Measurements from ENCODE around the gene TMEM92.
A peak's percentile ranks its signal among the peaks of the same experiment; 100 is the strongest.
"Not testable (repeated sequence)": the region's sequence is repeated elsewhere in the genome, so short reads cannot be mapped to it uniquely, and the experiment has no call there.

The TMEM92 gene

DNA sequence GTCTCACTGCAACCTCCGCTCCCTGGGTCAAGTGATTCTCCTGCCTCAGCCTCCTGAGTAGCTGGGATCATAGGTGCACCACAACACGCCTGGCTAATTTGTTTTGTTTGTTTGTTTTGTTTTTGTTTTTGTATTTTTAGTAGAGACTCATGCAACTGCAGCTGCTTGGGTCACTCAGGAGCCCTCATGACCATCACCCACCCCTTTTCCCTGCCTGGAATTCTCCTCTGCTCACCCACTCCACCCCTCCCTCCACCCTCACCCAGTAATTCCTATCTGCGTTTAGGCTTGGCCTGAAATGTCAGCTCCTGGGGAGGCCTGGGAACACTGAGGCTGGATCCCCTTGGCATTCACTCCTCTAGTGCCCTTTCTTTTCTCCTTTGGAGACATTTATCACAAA, 25.5 kb downstream of the TMEM92 start:
- no peak for DNase-seq (ENCODE audit: low read depth)
- no peak overlapping the region for H3K4me3 ChIP-seq (replicated peaks; ENCODE audit: low read depth, low read length)
- TF ChIP-seq, protein P1, sequence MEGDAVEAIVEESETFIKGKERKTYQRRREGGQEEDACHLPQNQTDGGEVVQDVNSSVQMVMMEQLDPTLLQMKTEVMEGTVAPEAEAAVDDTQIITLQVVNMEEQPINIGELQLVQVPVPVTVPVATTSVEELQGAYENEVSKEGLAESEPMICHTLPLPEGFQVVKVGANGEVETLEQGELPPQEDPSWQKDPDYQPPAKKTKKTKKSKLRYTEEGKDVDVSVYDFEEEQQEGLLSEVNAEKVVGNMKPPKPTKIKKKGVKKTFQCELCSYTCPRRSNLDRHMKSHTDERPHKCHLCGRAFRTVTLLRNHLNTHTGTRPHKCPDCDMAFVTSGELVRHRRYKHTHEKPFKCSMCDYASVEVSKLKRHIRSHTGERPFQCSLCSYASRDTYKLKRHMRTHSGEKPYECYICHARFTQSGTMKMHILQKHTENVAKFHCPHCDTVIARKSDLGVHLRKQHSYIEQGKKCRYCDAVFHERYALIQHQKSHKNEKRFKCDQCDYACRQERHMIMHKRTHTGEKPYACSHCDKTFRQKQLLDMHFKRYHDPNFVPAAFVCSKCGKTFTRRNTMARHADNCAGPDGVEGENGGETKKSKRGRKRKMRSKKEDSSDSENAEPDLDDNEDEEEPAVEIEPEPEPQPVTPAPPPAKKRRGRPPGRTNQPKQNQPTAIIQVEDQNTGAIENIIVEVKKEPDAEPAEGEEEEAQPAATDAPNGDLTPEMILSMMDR (IDR thresholded peaks at IDR 0.05; ENCODE audit: low read length, missing control alignments), result no peak

DNA sequence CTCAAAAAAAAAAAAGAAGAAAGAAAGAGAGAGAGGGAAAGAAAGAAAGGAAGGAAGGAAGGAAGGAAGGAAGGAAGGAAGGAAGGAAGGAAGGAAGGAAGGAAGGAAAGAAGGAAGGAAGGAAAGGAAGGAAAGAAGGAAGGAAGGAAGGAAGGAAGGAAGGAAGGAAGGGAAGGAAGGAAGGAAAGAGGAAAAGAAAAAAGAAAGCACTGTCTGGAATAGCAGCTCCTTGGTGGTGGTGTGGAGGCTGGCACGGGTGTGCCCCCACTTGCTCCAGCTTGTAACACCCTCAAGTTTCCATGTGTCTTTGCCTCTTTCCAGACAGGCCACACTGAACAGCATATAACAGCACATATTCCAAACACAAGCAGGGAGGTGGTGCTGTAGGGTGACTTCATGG, 26.6 kb downstream of the TMEM92 start:
- not testable (repeated sequence) for H3K4me3 ChIP-seq (replicated peaks; ENCODE audit: low read depth, low read length); DNase-seq (ENCODE audit: low read depth)

DNA sequence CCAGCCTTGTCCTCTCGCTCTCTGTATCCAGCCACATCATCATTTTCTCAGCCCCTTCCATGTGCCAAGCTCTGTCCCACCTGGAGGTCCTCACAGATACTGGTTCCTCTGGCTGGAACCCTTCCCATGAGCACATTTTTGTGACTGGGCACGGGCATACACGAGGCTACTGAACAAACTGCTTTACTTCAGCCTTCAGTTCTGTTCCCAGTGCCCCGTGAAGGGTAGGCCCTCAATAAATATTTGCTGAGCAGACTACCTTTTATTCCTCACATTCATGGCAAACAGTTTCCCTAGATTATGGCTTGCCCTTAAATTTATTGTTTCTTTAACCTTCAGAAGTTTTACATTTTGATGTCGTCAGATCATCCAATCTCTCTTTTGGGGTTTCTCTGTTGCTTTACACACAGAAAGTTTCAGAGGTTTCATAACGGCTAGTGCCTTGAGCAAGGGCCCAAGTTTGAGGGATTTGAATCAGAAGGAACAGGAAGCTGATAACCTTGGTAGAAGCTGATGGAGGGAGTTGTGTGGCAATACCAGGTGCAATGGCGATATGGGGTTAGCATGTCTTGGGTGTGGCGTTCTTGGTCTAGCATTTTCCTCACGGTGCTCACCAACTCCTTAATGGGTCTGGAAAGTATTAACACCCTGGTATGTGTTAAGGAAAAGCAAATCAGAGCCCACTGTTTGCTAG, 27.8 kb downstream of the TMEM92 start:
- no peak for DNase-seq (ENCODE audit: low read depth)
- H3K4me3 ChIP-seq (replicated peaks; ENCODE audit: low read depth, low read length), result no peak overlapping the region
- TF ChIP-seq, protein P1 (IDR thresholded peaks at IDR 0.05; ENCODE audit: low read length, missing control alignments), result no peak

DNA sequence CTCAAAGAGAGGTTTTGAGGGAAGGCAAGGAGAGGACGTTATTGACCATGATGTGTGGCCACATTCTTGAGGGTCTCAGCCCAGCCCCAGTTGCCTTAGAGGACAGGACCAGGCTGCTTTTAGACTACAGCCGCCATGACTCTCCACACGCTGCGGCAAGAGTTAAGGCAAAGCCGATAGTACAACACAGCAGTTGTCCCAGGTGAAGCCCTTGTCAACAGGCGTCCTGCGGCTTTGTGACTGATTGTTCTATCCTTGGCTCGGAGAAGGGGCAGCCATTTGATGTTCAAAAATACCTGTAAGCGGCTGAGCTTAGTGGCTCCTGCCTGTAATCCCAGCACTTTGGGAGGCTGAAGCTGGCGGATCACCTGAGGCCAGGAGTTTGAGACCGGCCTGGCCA, 28.8 kb downstream of the TMEM92 start:
- TF ChIP-seq, protein P1 (IDR thresholded peaks at IDR 0.05; ENCODE audit: low read length, missing control alignments), result no peak
- no peak for DNase-seq (ENCODE audit: low read depth)
- H3K4me3 ChIP-seq (replicated peaks; ENCODE audit: low read depth, low read length), result no peak overlapping the region

DNA sequence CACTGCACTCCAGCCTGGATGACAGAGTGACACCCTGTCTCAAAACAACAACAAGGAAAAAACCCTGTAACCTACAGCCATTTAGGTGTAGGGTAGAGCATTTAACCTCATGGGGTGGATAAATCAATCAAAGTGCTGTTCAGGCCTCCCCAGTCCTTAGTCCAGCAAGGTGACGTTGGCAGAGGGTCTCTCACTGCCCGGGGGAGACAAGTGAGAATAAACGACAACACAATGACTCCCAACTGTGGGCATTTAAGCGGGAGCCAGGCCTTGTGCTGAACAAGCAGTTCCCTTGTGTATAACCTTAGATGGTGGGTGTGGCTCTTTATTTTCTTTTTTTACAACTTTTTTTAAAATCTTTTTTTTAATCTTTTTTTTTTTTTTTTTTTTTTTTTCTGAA, 29.3 kb downstream of the TMEM92 start:
- H3K4me3 ChIP-seq (replicated peaks; ENCODE audit: low read depth, low read length), result no peak overlapping the region
- TF ChIP-seq, protein P1 (IDR thresholded peaks at IDR 0.05; ENCODE audit: low read length, missing control alignments), result no peak
- no peak for DNase-seq (ENCODE audit: low read depth)

DNA sequence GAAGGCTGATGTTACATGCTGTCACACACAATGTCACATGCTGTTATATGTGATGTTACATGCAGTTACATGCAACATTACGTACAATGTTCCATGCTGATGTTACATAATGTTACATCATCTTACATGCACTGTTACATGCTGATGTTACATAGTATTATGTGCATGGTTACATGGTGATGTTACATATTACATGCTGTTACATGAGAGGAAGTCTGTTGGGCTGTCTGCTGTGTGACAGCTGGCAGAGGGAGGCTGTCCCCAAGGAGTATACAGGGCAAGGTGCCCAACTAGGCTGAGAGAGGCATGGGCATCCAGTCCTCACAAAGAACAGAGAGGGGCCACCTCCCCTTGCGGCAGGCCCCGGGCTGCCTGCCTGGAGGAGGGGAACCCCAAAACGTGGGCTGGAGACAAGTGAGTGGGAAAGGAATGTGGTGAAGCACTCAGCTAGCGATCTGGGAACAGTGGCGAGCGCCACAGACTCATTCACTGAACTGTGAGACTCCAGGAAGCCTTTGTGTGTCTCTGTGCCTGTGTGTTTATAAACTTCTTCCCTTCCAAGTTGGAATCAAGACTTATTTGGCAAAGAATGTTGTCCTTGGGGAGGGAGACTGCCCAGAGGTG, 30.6 kb downstream of the TMEM92 start:
- TF ChIP-seq, protein P1 (IDR thresholded peaks at IDR 0.05; ENCODE audit: low read length, missing control alignments), result no peak
- DNase-seq (ENCODE audit: low read depth), result peak; percentile 47
- H3K4me3 ChIP-seq (replicated peaks; ENCODE audit: low read depth, low read length), result no peak overlapping the region

DNA sequence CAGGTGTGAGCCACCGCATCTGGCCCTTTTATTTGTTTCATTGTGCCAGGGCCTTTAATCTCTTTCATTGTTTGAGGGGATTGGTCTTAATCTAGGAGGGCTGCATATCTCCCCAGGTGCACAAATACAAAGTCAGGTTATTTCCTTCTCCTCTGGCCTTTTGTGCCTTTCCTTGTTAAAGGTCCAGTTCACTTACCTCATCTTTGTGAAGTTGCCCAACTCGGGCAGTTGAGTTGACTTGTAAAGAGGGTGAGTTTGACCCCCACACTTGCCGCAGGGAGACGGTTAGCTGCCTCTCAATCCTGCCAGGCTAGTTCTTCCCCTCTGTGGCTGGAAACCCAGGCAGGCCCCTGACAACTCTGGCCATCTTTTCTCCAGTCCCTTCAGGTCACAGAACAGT, 33.4 kb downstream of the TMEM92 start:
- DNase-seq (ENCODE audit: low read depth), result no peak
- TF ChIP-seq, protein P1 (IDR thresholded peaks at IDR 0.05; ENCODE audit: low read length, missing control alignments), result no peak
- no peak overlapping the region for H3K4me3 ChIP-seq (replicated peaks; ENCODE audit: low read depth, low read length)

Measured in fibroblast of pulmonary artery (primary cell).